Fibroblast of pulmonary artery (primary cell): ENCODE measurements around the gene MAGEB3.

ENCODE experiments used
- DNase-seq: peaks from one replicate; pipeline ENCODE4 v3.0.0-alpha.2; 2010; ENCODE audit warnings: low read depth
- H3K4me3 ChIP-seq: replicated peaks from 2 replicates; pipeline ENCODE4 v1.5.1; 2011; ENCODE audit warnings: low read depth, mild to moderate bottlenecking, control low read depth, low read length, moderate library complexity
- TF ChIP-seq, protein P1 (sequence below): IDR thresholded peaks from 2 replicates; pipeline ENCODE4 v1.5.1; 2011; ENCODE audit warnings: mild to moderate bottlenecking, control low read depth, low read length, inconsistent platforms; ENCODE audit errors: missing control alignments

MAGEB3 gene

DNA sequence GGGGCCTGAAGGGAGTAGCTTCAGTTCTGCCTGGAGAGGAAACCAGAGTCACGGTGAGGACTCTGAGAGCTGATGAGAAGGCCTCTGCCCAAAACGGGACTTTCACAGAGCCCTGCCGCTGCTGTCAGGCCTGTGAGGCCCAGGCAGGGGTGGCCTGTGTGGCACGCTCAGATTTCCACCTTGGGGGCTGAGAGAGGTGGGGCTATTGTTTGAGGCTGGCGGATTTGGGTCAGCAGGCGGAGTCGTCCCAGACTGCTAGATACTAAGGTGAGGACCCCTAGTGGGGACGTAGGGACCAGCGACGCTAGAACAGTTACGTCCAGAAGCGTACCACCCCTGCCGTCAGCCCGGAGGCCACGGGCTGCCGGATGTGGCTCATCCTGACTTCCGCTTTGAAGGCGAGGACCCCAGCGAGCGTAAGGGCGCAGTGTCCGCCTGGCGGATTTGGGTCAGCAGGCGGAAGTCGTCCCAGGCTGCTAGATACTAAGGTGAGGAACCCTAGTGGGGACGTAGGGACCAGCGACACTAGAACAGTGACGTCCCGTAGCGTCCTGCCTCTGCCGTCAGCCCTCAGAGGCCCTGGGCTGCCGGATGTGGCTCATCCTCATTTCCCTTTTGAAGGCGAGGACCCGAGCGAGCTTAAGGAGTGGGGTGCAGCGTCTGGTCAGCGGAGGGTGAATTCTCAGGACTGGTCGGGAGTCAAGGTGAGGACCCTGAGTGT, 16.5 kb downstream of the MAGEB3 start, which contains the start of gene MAGEB1:
MAGEB1 (plus strand) TSS at position 378 of the 721 bp plus-strand sequence. CDS start 3,348 bp downstream, outside the sequence.
- TF ChIP-seq, protein P1, sequence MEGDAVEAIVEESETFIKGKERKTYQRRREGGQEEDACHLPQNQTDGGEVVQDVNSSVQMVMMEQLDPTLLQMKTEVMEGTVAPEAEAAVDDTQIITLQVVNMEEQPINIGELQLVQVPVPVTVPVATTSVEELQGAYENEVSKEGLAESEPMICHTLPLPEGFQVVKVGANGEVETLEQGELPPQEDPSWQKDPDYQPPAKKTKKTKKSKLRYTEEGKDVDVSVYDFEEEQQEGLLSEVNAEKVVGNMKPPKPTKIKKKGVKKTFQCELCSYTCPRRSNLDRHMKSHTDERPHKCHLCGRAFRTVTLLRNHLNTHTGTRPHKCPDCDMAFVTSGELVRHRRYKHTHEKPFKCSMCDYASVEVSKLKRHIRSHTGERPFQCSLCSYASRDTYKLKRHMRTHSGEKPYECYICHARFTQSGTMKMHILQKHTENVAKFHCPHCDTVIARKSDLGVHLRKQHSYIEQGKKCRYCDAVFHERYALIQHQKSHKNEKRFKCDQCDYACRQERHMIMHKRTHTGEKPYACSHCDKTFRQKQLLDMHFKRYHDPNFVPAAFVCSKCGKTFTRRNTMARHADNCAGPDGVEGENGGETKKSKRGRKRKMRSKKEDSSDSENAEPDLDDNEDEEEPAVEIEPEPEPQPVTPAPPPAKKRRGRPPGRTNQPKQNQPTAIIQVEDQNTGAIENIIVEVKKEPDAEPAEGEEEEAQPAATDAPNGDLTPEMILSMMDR, result no peak
- no peak within 1 kb of the TSS for H3K4me3 ChIP-seq
- no peak for DNase-seq

DNA sequence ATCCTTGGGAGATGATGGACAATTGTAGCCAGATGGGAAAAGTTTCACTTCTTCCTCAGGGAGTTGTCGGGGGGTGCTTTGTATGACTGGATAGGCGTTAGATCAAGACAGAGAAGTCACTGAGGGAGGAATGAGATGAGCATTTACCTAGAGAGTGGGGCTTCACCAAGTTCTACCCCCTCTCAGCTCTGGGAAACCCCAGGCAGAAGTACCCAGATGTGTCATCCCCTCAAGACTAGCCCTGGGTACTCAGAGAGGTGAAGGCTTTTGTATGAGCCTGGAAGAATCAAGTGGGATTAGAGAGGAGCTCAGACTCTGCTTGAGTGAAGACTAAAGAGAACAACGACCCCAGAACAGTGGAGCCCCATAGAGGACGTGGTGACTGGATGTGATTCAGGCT, 18.4 kb downstream of the MAGEB3 start:
- no peak for DNase-seq

DNA sequence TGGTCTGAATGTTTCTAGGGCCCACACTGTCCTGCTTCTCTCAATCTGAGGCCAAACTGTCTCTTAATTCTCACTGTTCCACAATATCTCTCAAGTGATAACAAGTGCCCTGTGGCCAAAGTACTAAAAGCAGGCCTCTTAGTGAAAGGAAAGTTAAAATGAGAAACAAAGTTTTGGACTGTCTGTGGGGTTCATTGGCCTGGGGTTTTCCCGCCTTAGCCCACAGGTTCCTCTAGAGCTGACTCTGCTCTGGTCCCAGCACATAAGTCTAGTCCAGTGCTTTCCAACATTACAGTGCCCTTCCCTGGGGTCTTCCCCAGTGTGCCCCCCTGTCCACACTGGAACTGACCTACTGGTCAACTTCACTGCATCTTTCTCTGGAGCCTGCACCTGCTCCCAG, 22.8 kb downstream of the MAGEB3 start:
- TF ChIP-seq, protein P1, result no peak
- DNase-seq, result no peak

More for the DNA sequence above, 18.4 kb downstream of the MAGEB3 start:
- H3K4me3 ChIP-seq, result no peak overlapping the region
- TF ChIP-seq, protein P1, result no peak

DNA sequence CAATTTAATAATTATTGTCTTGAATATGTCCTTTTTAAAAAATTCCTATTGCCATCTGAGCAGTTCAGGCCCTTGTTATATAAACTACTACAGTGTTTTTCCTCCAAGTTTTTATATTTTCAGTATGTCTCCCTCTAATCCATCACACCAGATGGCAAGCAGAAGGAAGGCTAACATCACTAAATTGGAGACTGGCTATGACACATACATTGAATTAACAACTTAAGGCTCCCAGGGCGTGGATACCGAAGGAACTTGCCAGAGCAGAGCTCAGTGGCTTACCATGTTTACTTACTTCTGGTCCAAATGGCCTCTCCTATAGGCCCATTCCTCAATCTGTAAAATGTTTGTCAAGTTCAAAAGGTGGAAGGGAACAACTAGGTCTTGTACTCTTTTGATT, 29.5 kb downstream of the MAGEB3 start:
- TF ChIP-seq, protein P1, result no peak
- no peak for DNase-seq
- no peak overlapping the region for H3K4me3 ChIP-seq

More for the DNA sequence above, 22.8 kb downstream of the MAGEB3 start:
- no peak overlapping the region for H3K4me3 ChIP-seq

DNA sequence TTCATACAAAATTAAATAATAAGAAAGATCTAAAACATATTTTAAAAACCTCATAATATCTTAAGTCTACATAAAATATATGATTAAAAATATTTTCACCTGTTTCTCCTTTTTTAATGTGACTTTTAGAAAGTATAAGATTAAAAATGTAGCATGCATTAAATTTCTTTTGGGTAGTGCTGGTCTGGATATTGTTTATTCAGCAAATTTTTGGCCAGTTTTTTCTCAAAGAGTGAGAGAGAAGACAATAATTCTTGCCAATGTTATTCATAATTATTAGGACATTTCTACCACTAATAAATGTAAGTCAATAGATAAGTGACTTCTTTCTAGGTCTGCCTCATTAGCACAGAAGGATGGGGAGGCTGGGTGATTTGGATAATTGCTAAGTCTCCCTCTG, 30.6 kb downstream of the MAGEB3 start:
- no peak for DNase-seq
- TF ChIP-seq, protein P1, result no peak
- no peak overlapping the region for H3K4me3 ChIP-seq

DNA sequence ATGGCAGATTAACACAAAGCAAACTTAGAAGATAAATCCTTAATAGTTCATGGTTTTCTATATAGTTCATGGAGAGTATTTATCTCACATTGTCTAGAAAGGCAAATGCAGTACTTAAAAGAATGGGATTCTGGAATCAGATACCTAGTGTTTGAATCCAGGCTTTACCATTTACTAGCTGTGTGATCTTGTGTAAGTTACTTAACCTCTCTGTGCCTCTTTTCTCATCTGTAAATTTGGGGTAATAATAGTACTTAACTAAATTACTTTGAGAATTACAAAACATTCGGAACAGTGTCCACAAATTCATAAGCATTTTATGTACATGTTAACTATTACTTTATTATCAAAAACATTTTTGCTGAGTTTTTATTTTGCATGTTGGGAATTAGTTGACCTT, 32.3 kb downstream of the MAGEB3 start:
- DNase-seq, result no peak
- no peak overlapping the region for H3K4me3 ChIP-seq
- TF ChIP-seq, protein P1, result no peak

DNA sequence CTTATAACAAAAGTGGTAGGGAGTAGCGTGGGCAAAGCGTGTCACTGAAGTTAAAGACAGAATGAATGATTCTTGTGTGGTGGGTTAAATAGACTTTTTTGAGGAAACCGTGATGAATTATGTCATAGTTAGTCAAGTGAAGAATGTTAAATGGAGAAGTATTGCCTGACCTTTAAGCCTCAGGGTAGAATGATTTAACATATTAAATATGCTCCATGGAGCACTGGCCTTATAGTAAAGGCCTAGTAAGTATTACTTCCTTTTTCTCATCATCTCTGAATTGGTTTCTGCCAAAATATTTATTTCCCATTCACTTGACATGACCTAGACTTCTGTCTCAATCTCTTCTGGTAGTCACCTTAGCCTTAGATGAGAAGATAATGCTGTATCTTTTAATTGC, 40.2 kb downstream of the MAGEB3 start:
- TF ChIP-seq, protein P1, result no peak
- H3K4me3 ChIP-seq, result no peak overlapping the region
- DNase-seq, result no peak
